Amygdala (tissue), 56 donors: ENCODE data around the gene CYS1.

Source experiments
- DNase-seq, 56 donors: peaks; one replicate each; lab custom pipeline; 2025; lab: John Stamatoyannopoulos, UW

The CYS1 gene

DNA sequence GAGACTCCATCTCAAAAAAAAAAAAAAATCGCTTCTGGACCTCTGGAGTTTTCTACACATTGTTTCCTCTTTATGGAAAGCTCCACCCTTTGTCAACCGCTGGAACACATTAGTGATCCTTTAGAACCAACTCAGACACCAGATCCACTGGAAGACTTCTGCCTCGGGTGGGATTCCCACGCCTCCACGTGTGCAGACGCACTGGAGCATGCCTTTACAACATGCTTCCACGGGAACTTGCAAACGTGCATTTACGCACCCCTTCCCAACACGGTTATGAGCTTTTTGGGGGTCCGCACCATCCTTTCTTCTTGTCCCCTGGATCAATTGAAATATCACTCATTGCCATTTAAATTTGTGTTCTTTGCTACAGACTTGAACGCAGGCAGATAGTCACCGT lies 5.1 kb downstream of the CYS1 start:
- DNase-seq = no peak

DNA sequence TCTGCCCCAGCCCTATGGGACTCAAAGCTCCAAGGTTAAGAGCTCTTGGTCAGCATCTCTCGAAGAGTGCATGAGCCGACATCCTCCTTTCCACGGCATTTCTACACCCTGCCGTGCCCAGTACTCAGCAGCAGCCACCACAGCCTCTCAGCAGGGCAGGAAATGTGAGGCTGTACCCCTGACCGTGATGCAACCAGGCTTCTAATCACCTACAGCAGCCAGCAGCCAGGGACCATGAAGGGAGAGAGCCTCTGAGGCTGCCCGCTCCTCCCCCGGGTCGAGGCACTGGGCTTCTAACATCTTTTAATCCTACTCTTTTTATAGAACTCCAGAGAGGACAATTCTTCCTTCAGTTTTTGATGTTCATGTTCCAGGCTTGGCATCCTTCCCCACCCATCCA lies 6.5 kb downstream of the CYS1 start:
- no peak for DNase-seq

GRCh38 chr2:10072656-10073480 lies 7.3 kb downstream of the CYS1 start:
- peak in 48 of 56 donors; percentile 8 to 87 (median 50) for DNase-seq

DNA sequence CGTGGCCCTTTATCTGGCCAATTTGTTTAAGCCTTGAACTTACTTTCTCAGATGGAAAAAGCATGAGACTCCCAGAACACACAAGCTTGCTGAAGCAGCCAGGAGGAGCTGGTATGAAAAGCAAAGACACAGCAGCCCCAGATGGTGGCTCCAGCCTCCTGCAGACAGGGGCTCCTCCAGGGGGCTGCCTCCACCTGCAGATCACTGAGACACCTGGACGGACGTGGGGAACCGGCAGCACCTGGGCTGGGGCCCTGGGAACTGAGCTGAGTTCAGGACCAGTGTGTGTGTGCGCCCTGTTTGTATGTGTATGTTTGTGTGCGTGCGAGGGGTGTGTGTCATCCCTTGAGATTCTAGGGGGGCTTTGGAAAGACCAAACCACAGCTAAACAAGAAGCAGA lies 8.6 kb downstream of the CYS1 start:
- no peak for DNase-seq

DNA sequence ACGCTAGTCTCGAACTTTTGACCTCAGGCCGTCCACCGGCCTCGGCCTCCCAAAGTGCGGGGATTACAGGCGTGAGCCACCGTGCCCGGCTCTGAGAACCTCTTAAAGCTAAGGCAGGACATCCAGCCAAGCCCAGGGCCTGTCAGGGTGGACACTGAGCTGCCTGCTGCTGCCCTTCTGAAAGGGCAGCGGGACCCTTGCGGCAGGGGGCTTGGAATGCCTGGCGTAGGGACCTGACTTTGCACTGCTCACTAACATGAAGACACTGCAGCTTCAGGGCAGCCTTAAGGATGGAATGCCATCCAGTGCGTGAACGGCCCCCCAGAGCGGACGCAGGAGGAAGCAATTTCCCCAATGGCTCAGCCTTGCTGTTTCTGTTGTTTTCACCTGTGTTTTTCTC lies 9.0 kb downstream of the CYS1 start:
- DNase-seq = no peak

- DNase-seq = no peak
Measured at GRCh38 chr2:10067881-10068280, 12.3 kb downstream of the CYS1 start.

DNA sequence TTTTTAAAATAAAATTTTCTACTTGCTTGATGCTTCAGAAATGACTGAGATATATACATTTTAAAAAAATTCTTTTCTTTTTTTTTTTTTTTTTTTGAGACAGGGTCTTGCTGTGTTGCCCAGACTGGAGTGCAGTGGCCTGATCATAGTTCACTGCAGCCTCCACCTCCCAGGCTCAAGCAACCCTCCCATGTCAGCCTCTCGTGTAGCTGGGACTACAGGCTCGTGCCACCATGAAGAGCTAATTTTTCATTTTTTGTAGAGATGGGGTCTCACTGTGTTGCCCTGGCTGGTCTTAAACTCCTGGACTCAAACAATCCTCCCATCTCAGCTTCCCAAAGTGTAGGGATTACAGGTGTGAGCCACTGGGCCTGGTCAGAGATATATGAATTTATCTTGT lies 12.9 kb downstream of the CYS1 start:
- no peak for DNase-seq

DNA sequence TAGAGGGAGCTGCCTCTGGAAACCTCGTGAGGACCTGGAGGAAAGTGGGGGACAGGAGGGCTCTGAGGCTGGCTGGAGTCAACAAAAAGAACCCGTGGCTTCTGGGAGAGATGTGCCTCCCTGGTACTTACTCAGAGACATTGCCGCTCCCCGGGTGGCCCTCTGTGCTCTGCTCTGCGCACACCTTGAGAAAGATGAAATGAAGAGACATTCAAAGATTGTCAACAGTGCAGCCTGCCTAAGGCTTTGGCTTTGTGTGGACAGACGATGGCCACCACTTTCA lies 14.5 kb downstream of the CYS1 start:
- DNase-seq = no peak

- DNase-seq = no peak
Measured at GRCh38 chr2:10064932-10065772, 15.1 kb downstream of the CYS1 start.

DNA sequence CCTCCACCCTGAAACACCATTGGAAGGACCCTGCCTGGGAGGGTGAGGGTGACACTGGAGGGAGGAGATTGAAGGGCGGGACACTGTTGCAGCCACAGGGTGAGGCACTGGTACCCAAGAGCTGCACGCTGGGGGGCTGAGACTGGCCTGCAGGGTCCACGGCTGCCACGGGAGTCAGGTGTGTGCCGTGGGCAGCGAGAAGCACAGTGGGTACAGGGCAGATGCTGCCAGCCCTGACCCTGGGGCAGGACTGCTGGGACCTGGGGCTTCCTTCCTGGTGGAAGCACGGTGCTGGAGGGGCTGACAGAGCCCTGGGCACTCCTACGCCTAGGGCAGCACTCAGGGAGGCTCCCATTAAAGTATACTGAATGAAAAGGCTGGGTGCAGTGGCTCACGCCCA lies 16.6 kb downstream of the CYS1 start:
- no peak for DNase-seq

DNA sequence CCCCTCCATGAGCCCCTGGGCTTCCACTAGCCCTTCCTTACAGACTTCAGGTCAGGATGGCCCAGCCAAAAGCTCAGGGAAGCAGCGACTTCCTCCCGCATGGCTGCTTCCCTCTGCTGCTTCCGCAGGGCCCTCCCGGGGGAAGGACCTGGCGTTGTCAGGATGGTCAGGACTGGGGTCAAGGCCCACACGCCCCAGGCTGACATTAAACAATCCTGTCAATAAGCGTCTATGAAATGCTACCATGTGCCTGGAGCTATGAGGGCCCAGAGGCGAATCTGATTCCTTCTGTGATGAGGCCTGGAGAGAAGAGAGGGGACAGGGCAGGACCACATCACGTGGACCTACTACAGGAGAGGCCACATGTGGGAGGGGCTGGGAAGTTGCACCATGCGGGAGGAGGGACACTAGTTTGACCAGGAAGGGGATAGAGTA lies 17.3 kb downstream of the CYS1 start:
- DNase-seq = no peak

- DNase-seq = no peak
Measured at GRCh38 chr2:10061221-10061925, 18.8 kb downstream of the CYS1 start.

DNA sequence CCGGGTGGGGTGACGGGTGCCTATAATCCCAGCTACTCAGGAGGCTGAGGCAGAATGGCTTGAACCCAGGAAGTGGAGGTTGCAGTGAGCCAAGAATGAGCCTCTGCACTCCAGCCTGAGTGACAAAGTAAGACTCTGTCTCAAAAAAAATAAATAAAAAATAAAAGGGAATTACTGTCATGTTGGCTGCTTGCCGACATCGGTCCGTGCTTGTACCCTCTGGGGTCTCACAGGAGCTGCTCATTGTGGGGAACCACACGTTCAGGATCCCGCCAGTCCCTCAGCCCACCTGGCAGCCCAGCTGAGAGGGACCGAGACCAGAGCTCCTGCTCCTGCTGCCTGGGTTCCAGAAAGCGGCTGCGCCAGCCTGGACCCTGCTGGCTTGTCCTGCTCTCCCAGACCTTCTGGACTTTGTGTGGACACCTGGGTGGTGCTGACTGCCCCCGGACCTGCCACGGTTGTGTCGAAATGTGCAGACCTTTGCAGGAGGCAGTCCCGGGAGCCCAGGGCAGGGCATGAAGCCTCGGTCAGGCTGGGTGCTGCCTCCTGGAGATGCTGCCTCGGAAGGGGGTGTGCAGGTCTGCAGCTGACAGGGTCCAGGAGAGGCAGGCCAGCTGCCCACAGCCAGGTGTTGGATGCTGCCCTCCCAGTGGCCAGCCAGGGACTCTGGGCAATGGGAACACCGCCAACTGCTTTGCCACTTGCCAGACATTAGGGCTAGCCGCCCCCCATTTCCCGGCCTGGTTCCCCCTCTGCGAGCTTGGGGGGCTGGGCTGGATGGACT lies 20.5 kb downstream of the CYS1 start:
- DNase-seq = no peak

GRCh38 chr2:10059016-10059351 lies 21.2 kb downstream of the CYS1 start:
- DNase-seq = no peak

GRCh38 chr2:10058251-10059015 lies 21.8 kb downstream of the CYS1 start:
- no peak for DNase-seq

GRCh38 chr2:10057231-10058107 lies 22.7 kb downstream of the CYS1 start:
- no peak for DNase-seq

DNA sequence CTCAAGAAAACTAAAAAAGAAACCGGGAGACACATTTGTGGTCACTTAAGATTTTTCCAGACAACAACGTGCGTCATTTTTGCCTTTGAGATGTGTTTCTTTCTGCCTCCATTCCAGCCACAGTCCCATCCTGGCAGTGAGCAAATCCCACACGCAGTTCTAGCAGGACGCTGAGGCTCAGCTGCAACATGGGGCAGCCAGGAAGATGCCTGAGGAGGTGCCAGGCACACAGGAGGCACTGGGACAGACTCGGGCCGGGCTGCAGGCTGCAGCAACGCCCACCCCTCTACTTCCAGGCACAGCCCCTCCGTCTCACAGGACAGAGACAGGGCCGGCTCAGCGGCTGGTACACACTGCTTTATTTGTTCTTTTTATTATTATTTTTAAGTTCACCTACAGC lies 23.8 kb downstream of the CYS1 start:
- no peak for DNase-seq

- DNase-seq = no peak
Measured at GRCh38 chr2:10054976-10055375, 25.2 kb downstream of the CYS1 start.

DNA sequence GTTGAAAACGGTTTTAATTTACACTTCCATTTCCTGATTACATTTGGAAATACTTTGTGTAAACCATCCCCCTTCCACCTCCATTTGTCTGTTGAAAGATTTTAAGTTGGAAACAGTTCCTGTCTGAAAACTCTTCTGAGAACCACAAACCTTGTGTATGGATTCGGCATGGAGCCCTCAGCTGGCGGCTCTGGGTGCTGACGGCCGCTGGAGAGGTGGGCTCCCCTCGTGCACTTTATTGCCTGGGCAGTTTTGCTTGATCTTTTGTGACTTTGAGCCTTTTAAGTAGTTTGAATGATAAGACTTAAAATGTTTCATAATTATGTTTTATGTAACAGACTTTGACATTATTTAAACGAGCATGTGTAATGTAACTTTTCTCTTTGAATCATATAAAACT lies 25.8 kb downstream of the CYS1 start:
- DNase-seq = no peak
